Measurements from ENCODE around the gene HOMER3. TPM values are rescaled to one million over a fixed set of nuclear protein-coding genes. Genes with fewer than 3 reads are reported as not detected.

Gene HOMER3
- total and polyA plus RNA-seq, 2 of the 13 experiments (the other 11 are each of a cell fraction or from before 2014, with no cell fraction given): 21.3 to 27.3 TPM

GRCh38 chr19:18919086-18919899, 21.7 kb downstream of the HOMER3 start, which contains the start of the genes COPE and DDX49 (continued):
- peak; percentile 42; the same call in 1 of the 2 replicates for TF ChIP-seq ZNF816 (CRISPR knock-in tag; IDR thresholded peaks at IDR 0.05; ENCODE audit: borderline replicate concordance)
- no peak; the same call in 1 of the 2 replicates for TF ChIP-seq ZNF550 (CRISPR knock-in tag; IDR thresholded peaks at IDR 0.05; ENCODE audit: borderline replicate concordance)
- TF ChIP-seq PLSCR1 (CRISPR knock-in tag; IDR thresholded peaks at IDR 0.05; ENCODE audit: borderline replicate concordance): no peak
- TF ChIP-seq MXI1 (IDR thresholded peaks at IDR 0.05; ENCODE audit: borderline replicate concordance, low read depth, low read length): peak; percentile 97; the same call in 2 of the 3 replicates
- no peak; the same call in none of the 2 replicates for TF ChIP-seq HDAC2 (CRISPR knock-in tag; IDR thresholded peaks at IDR 0.05)
- no peak for TF ChIP-seq ZNF431 (CRISPR knock-in tag; IDR thresholded peaks at IDR 0.05; ENCODE audit: borderline replicate concordance, low read depth)
- TF ChIP-seq ZNF501 (CRISPR knock-in tag; IDR thresholded peaks at IDR 0.05): peak; percentile 90
- peak; percentile 46 for TF ChIP-seq ZNF772 (CRISPR knock-in tag; IDR thresholded peaks at IDR 0.05)
- TF ChIP-seq ARNT2 (CRISPR knock-in tag; IDR thresholded peaks at IDR 0.05; ENCODE audit: low read depth): peak; percentile 44; the same call in 1 of the 2 replicates
- TF ChIP-seq NFE2L2 (IDR thresholded peaks at IDR 0.05; ENCODE audit: low read length): no peak
- TF ChIP-seq FOSL2 (CRISPR knock-in tag; IDR thresholded peaks at IDR 0.05): peak; percentile 24; the same call in 1 of the 2 replicates
- TF ChIP-seq ZNF713 (CRISPR knock-in tag; IDR thresholded peaks at IDR 0.05): no peak
- TF ChIP-seq ZBTB4 (CRISPR knock-in tag; IDR thresholded peaks at IDR 0.05; ENCODE audit: borderline replicate concordance): 0 out of 2 replicates have a peak, but pooled peaks have one; percentile 19
- no peak for TF ChIP-seq ATAD3A (CRISPR knock-in tag; IDR thresholded peaks at IDR 0.05)
- TF ChIP-seq PBX2 (CRISPR knock-in tag; IDR thresholded peaks at IDR 0.05): peak; percentile 91
- no peak for TF ChIP-seq ELK4 (CRISPR knock-in tag; IDR thresholded peaks at IDR 0.05; ENCODE audit: borderline replicate concordance)
- TF ChIP-seq HIC2 (CRISPR knock-in tag; IDR thresholded peaks at IDR 0.05; ENCODE audit: low read depth): no peak
- no peak for TF ChIP-seq NKX3-1 (CRISPR knock-in tag; IDR thresholded peaks at IDR 0.05)
- 0 out of 2 replicates have a peak, but pooled peaks have one; percentile 56 for TF ChIP-seq ZNF670 (CRISPR knock-in tag; IDR thresholded peaks at IDR 0.05; ENCODE audit: borderline replicate concordance)
- no peak for TF ChIP-seq ZBTB7A (CRISPR knock-in tag; IDR thresholded peaks at IDR 0.05)
- TF ChIP-seq CEBPB (IDR thresholded peaks at IDR 0.05; ENCODE audit: borderline replicate concordance, low read depth, low read length): no peak
